IPS-18c (cell line): ENCODE measurements around the gene BST1.

Experiments used
- H3K4me3 ChIP-seq: 2 replicates; pipeline ENCODE4 v1.7.0; 2013; ENCODE audit warnings: low read depth, mild to moderate bottlenecking, low read length, moderate library complexity; ENCODE audit not compliant: insufficient read depth
- H3K9me3 ChIP-seq: one replicate; pipeline ENCODE4 v1.6.1; 2013; ENCODE audit warnings: mild to moderate bottlenecking, low read length, moderate library complexity; ENCODE audit not compliant: control insufficient read depth, insufficient read depth

The BST1 gene

GRCh38 chr4:15692602-15693001 is 10.3 kb upstream of the BST1 start:
- no peaks in the 10 kb centered on the region for H3K9me3 ChIP-seq
- no peak overlapping the region for H3K4me3 ChIP-seq

GRCh38 chr4:15694431-15694830 is 8.4 kb upstream of the BST1 start:
- Histone ChIP-seq H3K9me3 (no peaks in the 10 kb centered on the region), H3K4me3 (no peak overlapping the region)

GRCh38 chr4:15695240-15695699 is 7.6 kb upstream of the BST1 start:
- H3K4me3 ChIP-seq: no peak overlapping the region; the same call in 1 of the 2 replicates

GRCh38 chr4:15695729-15696128 is 7.1 kb upstream of the BST1 start:
- H3K4me3 ChIP-seq: no peak overlapping the region; the same call in 1 of the 2 replicates
- no peaks in the 10 kb centered on the region for H3K9me3 ChIP-seq

More at GRCh38 chr4:15695240-15695699, 7.6 kb upstream of the BST1 start:
- H3K9me3 ChIP-seq: no peaks in the 10 kb centered on the region

GRCh38 chr4:15696866-15697265 is 6.0 kb upstream of the BST1 start:
- no peaks in the 10 kb centered on the region for H3K9me3 ChIP-seq
- no peak overlapping the region for H3K4me3 ChIP-seq

GRCh38 chr4:15703439-15703838 is 574 bp downstream of the BST1 start:
- H3K9me3 ChIP-seq: peaks cover 2% of the 10 kb centered on the region
- peak overlapping the region; percentile 2; the same call in 1 of the 2 replicates for H3K4me3 ChIP-seq

- peaks cover 2% of the 10 kb centered on the region for H3K9me3 ChIP-seq
- H3K4me3 ChIP-seq: no peak overlapping the region
Measured at GRCh38 chr4:15704129-15704528, 1.3 kb downstream of the BST1 start.

- Histone ChIP-seq H3K4me3 (no peak overlapping the region), H3K9me3 (peaks cover 2% of the 10 kb centered on the region)
Measured at GRCh38 chr4:15706646-15707362, 3.9 kb downstream of the BST1 start.

GRCh38 chr4:15707363-15707715 is 4.5 kb downstream of the BST1 start:
- Histone ChIP-seq H3K4me3 (no peak overlapping the region), H3K9me3 (peaks cover 2% of the 10 kb centered on the region)

- Histone ChIP-seq H3K4me3 (no peak overlapping the region), H3K9me3 (no peaks in the 10 kb centered on the region)
Measured at GRCh38 chr4:15711762-15712161, 8.9 kb downstream of the BST1 start.

- Histone ChIP-seq H3K4me3 (no peak overlapping the region), H3K9me3 (no peaks in the 10 kb centered on the region)
Measured at GRCh38 chr4:15712214-15712613, 9.3 kb downstream of the BST1 start.

GRCh38 chr4:15714141-15714540 is 11.3 kb downstream of the BST1 start:
- Histone ChIP-seq H3K4me3 (no peak overlapping the region), H3K9me3 (no peaks in the 10 kb centered on the region)

- Histone ChIP-seq H3K9me3 (no peaks in the 10 kb centered on the region), H3K4me3 (no peak overlapping the region)
Measured at GRCh38 chr4:15714646-15715435, 12.0 kb downstream of the BST1 start.

GRCh38 chr4:15716115-15716514 is 13.2 kb downstream of the BST1 start:
- H3K9me3 ChIP-seq: no peaks in the 10 kb centered on the region
- no peak overlapping the region for H3K4me3 ChIP-seq

GRCh38 chr4:15717086-15717485 is 14.2 kb downstream of the BST1 start:
- H3K4me3 ChIP-seq: no peak overlapping the region
- no peaks in the 10 kb centered on the region for H3K9me3 ChIP-seq

- Histone ChIP-seq H3K4me3 (no peak overlapping the region), H3K9me3 (no peaks in the 10 kb centered on the region)
Measured at GRCh38 chr4:15717657-15718416, 15.0 kb downstream of the BST1 start.

- Histone ChIP-seq H3K9me3 (no peaks in the 10 kb centered on the region), H3K4me3 (no peak overlapping the region)
Measured at GRCh38 chr4:15718465-15718864, 15.6 kb downstream of the BST1 start.

- H3K4me3 ChIP-seq: no peak overlapping the region
Measured at GRCh38 chr4:15718959-15719358, 16.1 kb downstream of the BST1 start.

More at GRCh38 chr4:15718959-15719358, 16.1 kb downstream of the BST1 start:
- no peaks in the 10 kb centered on the region for H3K9me3 ChIP-seq
